HepG2 (cell line): ENCODE results near the gene COQ10B. TPM values are rescaled to one million over a fixed set of nuclear protein-coding genes. Genes with fewer than 3 reads are reported as not detected.
A peak's percentile ranks its signal among the peaks of the same experiment; 100 is the strongest.

Experiments
- ARID2 ChIP-seq: sonication (generic); formaldehyde crosslinking; IDR thresholded peaks from 2 replicates; pipeline ENCODE4 v1.8.1; 2022; ENCODE audit warnings: mild to moderate bottlenecking, missing genetic modification reagents, borderline replicate concordance
- ATF4 ChIP-seq, 2 experiments: fragments of 450-650 bp in 1 of 2; sonication (generic) in 1 of 2; formaldehyde crosslinking; IDR thresholded peaks; 2 replicates each; pipeline versions ENCODE4 v1.5.0 to v1.8.0; 2020 to 2022; ENCODE audit warnings: mild to moderate bottlenecking in 1 of 2, missing genetic modification reagents in 1 of 2
- CBX5 ChIP-seq: sonication (generic); formaldehyde crosslinking; IDR thresholded peaks from 2 replicates; pipeline ENCODE4 v1.4.0; 2020; ENCODE audit warnings: missing genetic modification reagents, borderline replicate concordance
- CCAR2 ChIP-seq: fragments of 200-400 bp; formaldehyde crosslinking; optimal IDR thresholded peaks from 2 replicates; pipeline ENCODE3; 2018; ENCODE audit warnings: low read depth, mild to moderate bottlenecking, low read length, moderate library complexity
- IRX3 ChIP-seq: sonication (generic); formaldehyde crosslinking; IDR thresholded peaks from 2 replicates; pipeline ENCODE4 v1.8.1; 2023; ENCODE audit warnings: mild to moderate bottlenecking, low read depth, missing genetic modification reagents, borderline replicate concordance
- KLF15 ChIP-seq: sonication (generic); formaldehyde crosslinking; IDR thresholded peaks from 2 replicates; pipeline ENCODE4 v1.8.1; 2023; ENCODE audit warnings: borderline replicate concordance, mild to moderate bottlenecking, inconsistent platforms, missing genetic modification reagents, mixed read lengths
- MEF2D ChIP-seq: sonication (generic); formaldehyde crosslinking; IDR thresholded peaks from 2 replicates; pipeline ENCODE4 v1.5.1; 2020; ENCODE audit warnings: mild to moderate bottlenecking, missing genetic modification reagents
- MTF1 ChIP-seq: sonication (generic); formaldehyde crosslinking; IDR thresholded peaks from 2 replicates; pipeline ENCODE4 v1.5.0; 2020; ENCODE audit warnings: missing genetic modification reagents
- SALL1 ChIP-seq: sonication (generic); formaldehyde crosslinking; IDR thresholded peaks from 2 replicates; pipeline ENCODE4 v1.8.0; 2022; ENCODE audit warnings: mild to moderate bottlenecking, missing genetic modification reagents
- SUZ12 ChIP-seq: fragments of 150-350 bp; IDR thresholded peaks from 2 replicates; pipeline ENCODE4 v1.6.1; 2014; ENCODE audit warnings: low read depth, low read length
- THAP8 ChIP-seq: sonication (generic); formaldehyde crosslinking; IDR thresholded peaks from 2 replicates; pipeline ENCODE4 v1.5.1; 2020; ENCODE audit warnings: missing genetic modification reagents, mild to moderate bottlenecking, borderline replicate concordance
- ZBTB43 ChIP-seq: sonication (generic); formaldehyde crosslinking; conservative IDR thresholded peaks from 2 replicates; pipeline ENCODE4 v1.4.0; 2020; ENCODE audit warnings: missing genetic modification reagents
- ZHX1 ChIP-seq: sonication (generic); formaldehyde crosslinking; IDR thresholded peaks from 2 replicates; pipeline ENCODE4 v1.8.1; 2022; ENCODE audit warnings: low read depth, mild to moderate bottlenecking, missing genetic modification reagents
- ZKSCAN8 ChIP-seq: IDR thresholded peaks from 2 replicates; pipeline ENCODE4 v1.6.1; 2016; ENCODE audit warnings: borderline replicate concordance, missing genetic modification reagents, missing compliant biosample characterization
- ZNF24 ChIP-seq: fragments of 450-650 bp; IDR thresholded peaks from 2 replicates; pipeline ENCODE4 v1.6.1; 2017; ENCODE audit warnings: antibody characterized with exemption, mild to moderate bottlenecking
- ZNF251 ChIP-seq: sonication (generic); formaldehyde crosslinking; IDR thresholded peaks from 2 replicates; pipeline ENCODE4 v1.9.0; 2021; ENCODE audit warnings: mild to moderate bottlenecking, missing genetic modification reagents
- ZNF317 ChIP-seq: sonication (generic); formaldehyde crosslinking; IDR thresholded peaks from 2 replicates; pipeline ENCODE4 v1.5.0; 2020; ENCODE audit warnings: mild to moderate bottlenecking, missing genetic modification reagents
- ZNF484 ChIP-seq: sonication (generic); formaldehyde crosslinking; IDR thresholded peaks from 2 replicates; pipeline ENCODE4 v1.5.1; 2020; ENCODE audit warnings: mild to moderate bottlenecking, low read depth, missing genetic modification reagents, borderline replicate concordance
- ZNF556 ChIP-seq: sonication (generic); formaldehyde crosslinking; IDR thresholded peaks from 2 replicates; pipeline ENCODE4 v1.4.0; 2020; ENCODE audit warnings: mild to moderate bottlenecking, missing genetic modification reagents, borderline replicate concordance
- ZNF557 ChIP-seq: sonication (generic); formaldehyde crosslinking; IDR thresholded peaks from 2 replicates; pipeline ENCODE4 v1.4.0; 2020; ENCODE audit warnings: missing genetic modification reagents
- ZNF639 ChIP-seq: conservative IDR thresholded peaks from 2 replicates; pipeline ENCODE4 v1.6.1; 2018; ENCODE audit warnings: missing genetic modification reagents
- polyA plus RNA-seq, 8 experiments: library from polyadenylated mRNA; depleted of rRNA in 3 of 8; stranded (reverse) in 7 of 8; unstranded in 1 of 8; fragments of >200 nt; fragmentation: Illumina TruSeq in 4 of 8; extraction: Trizol in 4 of 8; gene quantifications; 2 replicates each; pipeline versions ENCODE4 v1.2.1 to v1.2.3, GENCODE V29; 2011 to 2016; ENCODE audit warnings: low read depth in 4 of 8, missing spikeins in 1 of 8, mixed read lengths in 1 of 8; ENCODE audit not compliant: insufficient read depth in 1 of 8
- total RNA-seq, 5 experiments: library from RNA; depleted of rRNA; stranded (reverse); fragments of >200 nt; fragmentation: Illumina TruSeq; extraction: Trizol; gene quantifications; 2 replicates each; pipeline ENCODE4 v1.2.3, GENCODE V29; 2016; ENCODE audit warnings: low read depth in 1 of 5

The COQ10B gene
- total and polyA plus RNA-seq, 2 of the 13 experiments (the other 11 are each of a cell fraction or from before 2014, with no cell fraction given): 4.6 to 34.9 TPM

- peak; percentile 93; the same call in 1 of the 2 replicates for TF ChIP-seq KLF15 (CRISPR knock-in tag)
- TF ChIP-seq ZHX1 (CRISPR knock-in tag): peak; percentile 96
- TF ChIP-seq ZNF251 (CRISPR knock-in tag): no peak; the same call in 1 of the 2 replicates
- peak; percentile 92 for TF ChIP-seq ZNF557 (CRISPR knock-in tag)
- TF ChIP-seq ZNF484 (CRISPR knock-in tag): peak; percentile 81; the same call in 1 of the 2 replicates
- TF ChIP-seq THAP8 (CRISPR knock-in tag): peak; percentile 98
- TF ChIP-seq CCAR2: peak; percentile 95
- peak; percentile 92 for TF ChIP-seq IRX3 (CRISPR knock-in tag)
- peak; percentile 94 for TF ChIP-seq ZNF317
- peak; percentile 90; the same call in 1 of the 2 replicates for TF ChIP-seq ZKSCAN8 (CRISPR knock-in tag)
- TF ChIP-seq SUZ12: no peak
- peak; percentile 94 for TF ChIP-seq MEF2D (CRISPR knock-in tag)
- peak; percentile 71; the same call in 1 of the 2 replicates for TF ChIP-seq ZNF24
- peak; percentile 94 for TF ChIP-seq ARID2 (CRISPR knock-in tag)
- no peak; the same call in 1 of the 2 replicates for TF ChIP-seq ZBTB43 (CRISPR knock-in tag)
- peak in 1 of 2 experiments; percentile 87; a peak in 2 of 4 replicates for TF ChIP-seq ATF4 (CRISPR knock-in tag; IDR thresholded peaks at IDR 0.05)
- TF ChIP-seq CBX5 (CRISPR knock-in tag): peak; percentile 94; the same call in 1 of the 2 replicates
- peak; percentile 98; the same call in 1 of the 2 replicates for TF ChIP-seq ZNF556 (CRISPR knock-in tag)
- peak; percentile 93 for TF ChIP-seq SALL1 (CRISPR knock-in tag)
- peak; percentile 92; the same call in 1 of the 2 replicates for TF ChIP-seq MTF1 (CRISPR knock-in tag)
- peak; percentile 85 for TF ChIP-seq ZNF639 (CRISPR knock-in tag)
Observed at GRCh38 chr2:197499594-197500502, 46.5 kb downstream of the COQ10B start, which contains the start of the genes HSPD1 and HSPE1 (continued).
